Measurements from ENCODE around the gene ZNRF2. TPM values are rescaled to one million over a fixed set of nuclear protein-coding genes. Genes with fewer than 3 reads are reported as not detected.

The ZNRF2 gene
- total RNA-seq, 1 experiment from 2014 or later, result 24.7 TPM

DNA sequence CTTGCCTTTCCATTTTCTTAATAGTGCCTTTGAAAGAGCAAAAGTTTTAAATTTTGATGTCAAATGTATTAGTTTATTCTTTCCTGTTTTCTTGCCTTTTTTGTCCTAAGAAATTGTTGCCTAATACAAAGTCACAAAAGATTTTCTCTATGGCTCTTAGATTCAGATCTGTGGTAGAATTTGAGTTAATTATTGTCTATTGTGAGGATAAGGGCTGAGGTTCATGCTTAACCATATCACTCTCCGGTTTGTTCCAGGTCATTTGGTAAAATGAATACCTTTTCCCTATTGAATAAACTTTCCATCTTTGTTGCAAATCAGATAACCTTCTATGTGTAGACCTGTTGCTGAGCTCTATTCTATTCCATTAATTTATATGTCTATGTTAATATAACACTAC lies 98.2 kb downstream of the ZNRF2 start:
- H3K9me2 ChIP-seq (ENCODE audit: insufficient read depth), result no peaks in the 10 kb centered on the region
- no peak overlapping the region for H3K4me3 ChIP-seq
- no peaks in the 10 kb centered on the region for H4K20me1 ChIP-seq (ENCODE audit: insufficient read depth)
- TF ChIP-seq, protein P1, sequence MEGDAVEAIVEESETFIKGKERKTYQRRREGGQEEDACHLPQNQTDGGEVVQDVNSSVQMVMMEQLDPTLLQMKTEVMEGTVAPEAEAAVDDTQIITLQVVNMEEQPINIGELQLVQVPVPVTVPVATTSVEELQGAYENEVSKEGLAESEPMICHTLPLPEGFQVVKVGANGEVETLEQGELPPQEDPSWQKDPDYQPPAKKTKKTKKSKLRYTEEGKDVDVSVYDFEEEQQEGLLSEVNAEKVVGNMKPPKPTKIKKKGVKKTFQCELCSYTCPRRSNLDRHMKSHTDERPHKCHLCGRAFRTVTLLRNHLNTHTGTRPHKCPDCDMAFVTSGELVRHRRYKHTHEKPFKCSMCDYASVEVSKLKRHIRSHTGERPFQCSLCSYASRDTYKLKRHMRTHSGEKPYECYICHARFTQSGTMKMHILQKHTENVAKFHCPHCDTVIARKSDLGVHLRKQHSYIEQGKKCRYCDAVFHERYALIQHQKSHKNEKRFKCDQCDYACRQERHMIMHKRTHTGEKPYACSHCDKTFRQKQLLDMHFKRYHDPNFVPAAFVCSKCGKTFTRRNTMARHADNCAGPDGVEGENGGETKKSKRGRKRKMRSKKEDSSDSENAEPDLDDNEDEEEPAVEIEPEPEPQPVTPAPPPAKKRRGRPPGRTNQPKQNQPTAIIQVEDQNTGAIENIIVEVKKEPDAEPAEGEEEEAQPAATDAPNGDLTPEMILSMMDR (conservative IDR thresholded peaks at IDR 0.05), result no peak
- no peak for TF ChIP-seq EZH2 (IDR thresholded peaks at IDR 0.05; ENCODE audit: low read depth)
- intact Hi-C loops (cut with micrococcal nuclease; ENCODE audit: unreplicated experiment), result no loop called here
- CTCF ChIA-PET, result no interaction called here
- no peaks in the 10 kb centered on the region for H3K36me3 ChIP-seq (ENCODE audit: low read depth)
- no peak for DNase-seq
- no peak overlapping the region for H3K4me2 ChIP-seq
- H3F3A ChIP-seq (ENCODE audit: insufficient read depth, low read depth), result no peaks in the 10 kb centered on the region
- no peak overlapping the region for H2AFZ ChIP-seq
- H3K27me3 ChIP-seq (ENCODE audit: insufficient read depth, low read depth), result no peaks in the 10 kb centered on the region
- H3K79me2 ChIP-seq (ENCODE audit: low read depth), result no peaks in the 10 kb centered on the region
- POLR2A ChIA-PET (ENCODE audit: unreplicated experiment), result no interaction called here
- peaks cover 11% of the 10 kb centered on the region; the same call in 1 of the 2 replicates for H3K9me3 ChIP-seq (ENCODE audit: insufficient read depth, low read depth)
- H3K27ac ChIP-seq, result no peak overlapping the region
- peaks cover 9% of the 10 kb centered on the region for H3K4me1 ChIP-seq (replicated peaks; ENCODE audit: insufficient read depth)
- BruUV-seq (replicated peaks), result no TSS peak

DNA sequence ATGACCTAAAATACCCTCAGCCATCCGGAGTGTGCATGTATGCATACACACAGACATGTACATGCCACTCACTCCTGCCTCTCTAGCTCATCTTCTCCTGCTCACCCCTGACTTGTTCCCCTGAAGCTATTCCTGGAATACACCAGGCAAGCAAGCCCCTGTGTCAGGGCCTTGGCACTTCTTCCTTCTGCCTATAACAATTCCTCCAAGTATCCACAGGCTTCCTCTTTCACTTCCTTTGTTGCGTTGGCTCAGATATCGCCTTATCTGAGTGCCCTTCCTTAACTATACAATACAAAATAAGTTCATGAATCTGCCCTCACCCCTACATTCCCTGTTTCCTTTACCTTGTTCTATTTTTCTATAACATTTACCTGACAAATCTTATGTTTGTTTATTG lies 105.4 kb downstream of the ZNRF2 start:
- ChIA-PET POLR2A (ENCODE audit: unreplicated experiment) (interaction anchor here (0.6 kb wide), 1 partner anchor 53 kb away, joined by 3 read pairs; no protein-coding TSS in a partner anchor), CTCF (no interaction called here)
- H4K20me1 ChIP-seq (ENCODE audit: insufficient read depth), result no peaks in the 10 kb centered on the region
- DNase-seq, result no peak
- H3K4me1 ChIP-seq (replicated peaks; ENCODE audit: insufficient read depth), result peaks cover 8% of the 10 kb centered on the region; the same call in 1 of the 2 replicates
- no peaks in the 10 kb centered on the region for H3K36me3 ChIP-seq (ENCODE audit: low read depth)
- H2AFZ ChIP-seq, result no peak overlapping the region
- H3F3A ChIP-seq (ENCODE audit: insufficient read depth, low read depth), result peaks cover 7% of the 10 kb centered on the region; the same call in 1 of the 2 replicates
- no peak overlapping the region for H3K4me3 ChIP-seq
- no peaks in the 10 kb centered on the region for H3K9me2 ChIP-seq (ENCODE audit: insufficient read depth)
- no TSS peak for BruUV-seq (replicated peaks)
- H3K27ac ChIP-seq, result no peak overlapping the region
- no peaks in the 10 kb centered on the region for H3K9me3 ChIP-seq (ENCODE audit: insufficient read depth, low read depth)
- TF ChIP-seq, protein P1 (conservative IDR thresholded peaks at IDR 0.05), result no peak
- no peak for TF ChIP-seq EZH2 (IDR thresholded peaks at IDR 0.05; ENCODE audit: low read depth)
- intact Hi-C loops (cut with micrococcal nuclease; ENCODE audit: unreplicated experiment), result no loop called here
- no peaks in the 10 kb centered on the region for H3K79me2 ChIP-seq (ENCODE audit: low read depth)
- H3K4me2 ChIP-seq, result no peak overlapping the region
- no peaks in the 10 kb centered on the region for H3K27me3 ChIP-seq (ENCODE audit: insufficient read depth, low read depth)

DNA sequence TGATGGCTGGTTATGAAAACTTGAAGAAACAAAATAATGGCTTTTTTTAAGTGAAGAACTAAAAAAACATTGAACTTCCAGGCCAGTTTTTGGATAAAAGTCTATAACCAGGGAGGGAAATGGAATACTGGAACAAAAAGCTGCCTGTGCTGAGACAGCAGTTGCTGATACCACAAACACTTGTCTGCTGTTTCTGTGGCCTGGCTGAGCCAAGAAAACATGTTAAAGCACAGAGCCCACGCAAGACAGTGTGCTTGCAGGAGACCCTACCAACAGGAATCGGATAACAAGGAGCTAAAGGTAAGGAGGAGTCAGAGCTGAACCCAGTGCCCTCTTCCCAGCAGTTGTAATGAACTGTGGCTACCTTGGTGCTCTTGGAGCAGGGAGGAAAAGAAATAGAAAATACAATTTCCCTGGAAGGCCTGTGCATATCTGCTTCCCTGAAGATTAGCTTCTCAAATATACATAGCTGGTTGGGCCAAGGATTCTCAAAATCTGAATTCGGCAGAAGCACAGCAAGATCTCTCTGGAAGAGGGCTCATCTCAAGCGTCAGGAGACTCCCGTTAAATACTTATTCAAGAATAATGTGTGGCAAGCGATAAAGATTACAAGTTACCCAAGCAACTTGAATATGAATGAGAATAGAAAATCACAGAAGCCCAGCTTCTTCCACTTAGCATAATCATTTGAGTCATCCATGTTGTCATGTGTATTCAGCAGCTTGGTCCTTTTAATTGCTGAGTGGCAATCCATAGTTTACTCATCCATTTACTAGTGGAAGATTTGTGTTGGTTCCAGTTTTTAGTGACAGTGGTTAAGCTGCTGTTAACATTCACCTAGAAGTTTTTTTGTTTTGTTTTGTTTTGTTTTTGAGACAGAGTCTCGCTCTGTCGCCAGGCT lies 106.6 kb downstream of the ZNRF2 start:
- Histone ChIP-seq H3K9me2 (ENCODE audit: insufficient read depth) (no peaks in the 10 kb centered on the region), H3K27me3 (ENCODE audit: insufficient read depth, low read depth) (no peaks in the 10 kb centered on the region), H3F3A (ENCODE audit: insufficient read depth, low read depth) (peaks cover 7% of the 10 kb centered on the region; the same call in 1 of the 2 replicates), H3K27ac (no peak overlapping the region), H2AFZ (no peak overlapping the region), H3K79me2 (ENCODE audit: low read depth) (no peaks in the 10 kb centered on the region), H3K4me2 (no peak overlapping the region), H3K36me3 (ENCODE audit: low read depth) (no peaks in the 10 kb centered on the region), H3K4me3 (no peak overlapping the region), H3K4me1 (replicated peaks; ENCODE audit: insufficient read depth) (peaks cover 8% of the 10 kb centered on the region; the same call in 1 of the 2 replicates), H3K9me3 (ENCODE audit: insufficient read depth, low read depth) (no peaks in the 10 kb centered on the region), H4K20me1 (ENCODE audit: insufficient read depth) (no peaks in the 10 kb centered on the region)
- no peak for DNase-seq
- ChIA-PET CTCF (no interaction called here), POLR2A (ENCODE audit: unreplicated experiment) (interaction anchor here (0.6 kb wide), 2 partner anchors 182 to 242 kb away, joined by 3 read pairs; no protein-coding TSS in a partner anchor)
- intact Hi-C loops (cut with micrococcal nuclease; ENCODE audit: unreplicated experiment), result no loop called here
- no TSS peak for BruUV-seq (replicated peaks)
- TF ChIP-seq, protein P1 (conservative IDR thresholded peaks at IDR 0.05), result no peak
- no peak for TF ChIP-seq EZH2 (IDR thresholded peaks at IDR 0.05; ENCODE audit: low read depth)

All from PC-9 (cell line).